IPS DF 6.9 (cell line): ENCODE measurements around the gene INTS2.

Experiments used
- DNase-seq: peaks from one replicate; pipeline ENCODE4 v3.0.0-alpha.2; 2013; ENCODE audit warnings: low read depth, low spot score
- H3K27ac ChIP-seq: one replicate; pipeline ENCODE4 v1.5.1; 2013; ENCODE audit warnings: low read length, control low read depth
- H3K27me3 ChIP-seq: 2 replicates; pipeline ENCODE4 v1.6.1; 2013; ENCODE audit warnings: mild to moderate bottlenecking, low read length; ENCODE audit not compliant: control insufficient read depth, insufficient read depth
- H3K36me3 ChIP-seq: 2 replicates; pipeline ENCODE4 v1.6.1; 2013; ENCODE audit warnings: low read length; ENCODE audit not compliant: control insufficient read depth, insufficient read depth
- H3K4me1 ChIP-seq: 2 replicates; pipeline ENCODE4 v1.6.1; 2013; ENCODE audit warnings: low read length; ENCODE audit not compliant: control insufficient read depth, insufficient read depth
- H3K4me3 ChIP-seq: 2 replicates; pipeline ENCODE4 v1.5.1; 2013; ENCODE audit warnings: mild to moderate bottlenecking, low read length
- H3K9me3 ChIP-seq: 2 replicates; pipeline ENCODE4 v1.6.1; 2013; ENCODE audit warnings: low read length, inconsistent platforms; ENCODE audit not compliant: control insufficient read depth, insufficient read depth
- WGBS: extraction: QIAGEN DNeasy Blood & Tissue Kit; methylation state at CpG from one replicate; pipeline ENCODE4 v1.1.7; 2013; ENCODE audit warnings: mixed read lengths, missing lambda C conversion rate; ENCODE audit not compliant: insufficient read length, insufficient coverage; 5-methylcytosine and 5-hydroxymethylcytosine counted together

Gene INTS2

GRCh38 chr17:61927208-61928100 lies at the start of gene INTS2:
INTS2 (minus strand) TSS chr17:61927982; CDS start chr17:61926644, 1,338 bp downstream.
- Histone ChIP-seq H3K27me3 (no peaks in the 10 kb centered on the region), H3K4me3 (peak within 1 kb of the TSS; percentile 83), H3K4me1 (no peaks in the 10 kb centered on the region), H3K36me3 (no peaks in the 10 kb centered on the region), H3K27ac (no peak within 1 kb of the TSS), H3K9me3 (no peaks in the 10 kb centered on the region)
- WGBS = no CpG with 5 or more reads among the region's 58 CpGs
- peak; percentile 82 for DNase-seq

- Histone ChIP-seq H3K27me3 (no peaks in the 10 kb centered on the region), H3K9me3 (no peaks in the 10 kb centered on the region), H3K4me3 (no peak overlapping the region), H3K27ac (no peak overlapping the region), H3K4me1 (no peaks in the 10 kb centered on the region), H3K36me3 (no peaks in the 10 kb centered on the region; the same call in 1 of the 2 replicates)
- WGBS = no CpG with 5 or more reads among the region's 7 CpGs
- DNase-seq = no peak
Measured at GRCh38 chr17:61974115-61974514, 46.3 kb upstream of the INTS2 start.

- H3K9me3 ChIP-seq = no peaks in the 10 kb centered on the region
- peaks cover 2% of the 10 kb centered on the region; the same call in 1 of the 2 replicates for H3K36me3 ChIP-seq
- H3K4me3 ChIP-seq = no peak overlapping the region
- H3K27ac ChIP-seq = no peak overlapping the region
- H3K27me3 ChIP-seq = no peaks in the 10 kb centered on the region
- no peak for DNase-seq
- no peaks in the 10 kb centered on the region for H3K4me1 ChIP-seq
Measured at GRCh38 chr17:61972311-61972710, 44.5 kb upstream of the INTS2 start.

GRCh38 chr17:61970030-61970429 lies 42.2 kb upstream of the INTS2 start:
- no peaks in the 10 kb centered on the region for H3K4me1 ChIP-seq
- no peak overlapping the region for H3K4me3 ChIP-seq
- DNase-seq = no peak
- peaks cover 3% of the 10 kb centered on the region; the same call in 1 of the 2 replicates for H3K36me3 ChIP-seq
- no CpG with 5 or more reads among the region's 1 CpG for WGBS
- H3K27me3 ChIP-seq = no peaks in the 10 kb centered on the region
- no peak overlapping the region for H3K27ac ChIP-seq
- H3K9me3 ChIP-seq = no peaks in the 10 kb centered on the region

- no peak for DNase-seq
- Histone ChIP-seq H3K4me1 (no peaks in the 10 kb centered on the region), H3K36me3 (peaks cover 7% of the 10 kb centered on the region; the same call in 1 of the 2 replicates), H3K27me3 (no peaks in the 10 kb centered on the region), H3K27ac (no peak overlapping the region), H3K4me3 (no peak overlapping the region), H3K9me3 (no peaks in the 10 kb centered on the region)
- WGBS = no CpG with 5 or more reads among the region's 5 CpGs
Measured at GRCh38 chr17:61968757-61969156, 41.0 kb upstream of the INTS2 start.

- no peaks in the 10 kb centered on the region for H3K4me1 ChIP-seq
- peaks cover 7% of the 10 kb centered on the region; the same call in 1 of the 2 replicates for H3K36me3 ChIP-seq
- DNase-seq = no peak
- H3K27me3 ChIP-seq = no peaks in the 10 kb centered on the region
- no CpG with 5 or more reads among the region's 2 CpGs for WGBS
- H3K9me3 ChIP-seq = no peaks in the 10 kb centered on the region
- no peak overlapping the region for H3K27ac ChIP-seq
- H3K4me3 ChIP-seq = no peak overlapping the region
Measured at GRCh38 chr17:61967729-61968128, 39.9 kb upstream of the INTS2 start.

- no CpG with 5 or more reads among the region's 1 CpG for WGBS
- Histone ChIP-seq H3K4me1 (no peaks in the 10 kb centered on the region), H3K27me3 (no peaks in the 10 kb centered on the region), H3K9me3 (no peaks in the 10 kb centered on the region), H3K27ac (no peak overlapping the region), H3K36me3 (peaks cover 7% of the 10 kb centered on the region; the same call in 1 of the 2 replicates), H3K4me3 (no peak overlapping the region)
- DNase-seq = no peak
Measured at GRCh38 chr17:61966191-61966590, 38.4 kb upstream of the INTS2 start.

GRCh38 chr17:61955619-61956018 lies 27.8 kb upstream of the INTS2 start:
- no peak overlapping the region for H3K4me3 ChIP-seq
- peaks cover 9% of the 10 kb centered on the region; the same call in 1 of the 2 replicates for H3K36me3 ChIP-seq
- no peaks in the 10 kb centered on the region for H3K9me3 ChIP-seq
- H3K4me1 ChIP-seq = no peaks in the 10 kb centered on the region
- WGBS = no CpG with 5 or more reads among the region's 4 CpGs
- no peaks in the 10 kb centered on the region for H3K27me3 ChIP-seq
- no peak for DNase-seq
- H3K27ac ChIP-seq = no peak overlapping the region

- no peak for DNase-seq
- Histone ChIP-seq H3K9me3 (no peaks in the 10 kb centered on the region), H3K27me3 (no peaks in the 10 kb centered on the region), H3K36me3 (peaks cover 11% of the 10 kb centered on the region; the same call in 1 of the 2 replicates), H3K27ac (no peak overlapping the region), H3K4me3 (no peak overlapping the region), H3K4me1 (peaks cover 2% of the 10 kb centered on the region; the same call in 1 of the 2 replicates)
- no CpG with 5 or more reads among the region's 3 CpGs for WGBS
Measured at GRCh38 chr17:61947367-61948078, 19.7 kb upstream of the INTS2 start.

GRCh38 chr17:61946359-61946758 lies 18.6 kb upstream of the INTS2 start:
- peaks cover 2% of the 10 kb centered on the region; the same call in 1 of the 2 replicates for H3K4me1 ChIP-seq
- no peaks in the 10 kb centered on the region for H3K9me3 ChIP-seq
- WGBS = no CpG with 5 or more reads among the region's 2 CpGs
- H3K27ac ChIP-seq = no peak overlapping the region
- H3K36me3 ChIP-seq = peaks cover 11% of the 10 kb centered on the region; the same call in 1 of the 2 replicates
- H3K27me3 ChIP-seq = no peaks in the 10 kb centered on the region
- DNase-seq = no peak
- no peak overlapping the region for H3K4me3 ChIP-seq
